Activated CD4-positive, alpha-beta T cell treated with anti-CD3 and anti-CD28 coated beads for 36 hours (primary cell): Measurements from ENCODE around the gene PHOX2A. TPM values are rescaled to one million over a fixed set of nuclear protein-coding genes. Genes with fewer than 3 reads are reported as not detected.

Source experiments
- ATAC-seq: fragments of 200-7000 bp; cut with Tn5 transposase; one replicate; pipeline ENCODE4 v1.10.0; 2021; ENCODE audit warnings: mild to moderate bottlenecking, moderate library complexity
- CTCF ChIA-PET: fragments of 350-600 bp; sonication (Branson Sonifier 250); formaldehyde crosslinking; loops from one replicate; lab custom pipeline; 2021; ENCODE audit warnings: antibody characterized with exemption; lab: Charles Lee
- POLR2A ChIA-PET: fragments of 350-600 bp; sonication (Branson Sonifier 250); formaldehyde crosslinking; loops from one replicate; lab custom pipeline; 2021; ENCODE audit warnings: antibody characterized with exemption, inconsistent platforms; lab: Charles Lee
- DNase-seq: peaks from one replicate; pipeline ENCODE4 v3.0.0-alpha.2; 2020
- H3K27ac Mint-ChIP-seq: one replicate; pipeline ENCODE4 v1.8.0; 2021; ENCODE audit warnings: mixed read lengths
- H3K27me3 Mint-ChIP-seq: one replicate; pipeline ENCODE4 v1.8.0; 2021; ENCODE audit warnings: mixed read lengths
- H3K36me3 Mint-ChIP-seq: one replicate; pipeline ENCODE4 v1.8.0; 2021; ENCODE audit warnings: low read depth, mixed read lengths
- H3K4me1 Mint-ChIP-seq: one replicate; pipeline ENCODE4 v1.8.0; 2021; ENCODE audit warnings: mixed read lengths
- H3K4me3 Mint-ChIP-seq: one replicate; pipeline ENCODE4 v1.8.0; 2021; ENCODE audit warnings: mild to moderate bottlenecking, moderate library complexity, mixed read lengths
- H3K9me3 Mint-ChIP-seq: one replicate; pipeline ENCODE4 v1.8.0; 2021; ENCODE audit warnings: low read depth, mixed read lengths
- intact Hi-C, 2 experiments: fragments of 100-400 bp; cut with DNase I in 1 of 2; cut with micrococcal nuclease in 1 of 2; formaldehyde crosslinking; loops; one replicate each; pipeline versions ENCODE4 v1.14.2 to v1.15.1; 2022 to 2024; cut with DNase I, micrococcal nuclease
- total RNA-seq, 2 experiments: library from RNA; stranded (reverse); gene quantifications; one replicate each; pipeline ENCODE4 v1.2.3, GENCODE V29; 2021

PHOX2A gene
- total RNA-seq, 2 experiments from 2014 or later, result not detected

DNA sequence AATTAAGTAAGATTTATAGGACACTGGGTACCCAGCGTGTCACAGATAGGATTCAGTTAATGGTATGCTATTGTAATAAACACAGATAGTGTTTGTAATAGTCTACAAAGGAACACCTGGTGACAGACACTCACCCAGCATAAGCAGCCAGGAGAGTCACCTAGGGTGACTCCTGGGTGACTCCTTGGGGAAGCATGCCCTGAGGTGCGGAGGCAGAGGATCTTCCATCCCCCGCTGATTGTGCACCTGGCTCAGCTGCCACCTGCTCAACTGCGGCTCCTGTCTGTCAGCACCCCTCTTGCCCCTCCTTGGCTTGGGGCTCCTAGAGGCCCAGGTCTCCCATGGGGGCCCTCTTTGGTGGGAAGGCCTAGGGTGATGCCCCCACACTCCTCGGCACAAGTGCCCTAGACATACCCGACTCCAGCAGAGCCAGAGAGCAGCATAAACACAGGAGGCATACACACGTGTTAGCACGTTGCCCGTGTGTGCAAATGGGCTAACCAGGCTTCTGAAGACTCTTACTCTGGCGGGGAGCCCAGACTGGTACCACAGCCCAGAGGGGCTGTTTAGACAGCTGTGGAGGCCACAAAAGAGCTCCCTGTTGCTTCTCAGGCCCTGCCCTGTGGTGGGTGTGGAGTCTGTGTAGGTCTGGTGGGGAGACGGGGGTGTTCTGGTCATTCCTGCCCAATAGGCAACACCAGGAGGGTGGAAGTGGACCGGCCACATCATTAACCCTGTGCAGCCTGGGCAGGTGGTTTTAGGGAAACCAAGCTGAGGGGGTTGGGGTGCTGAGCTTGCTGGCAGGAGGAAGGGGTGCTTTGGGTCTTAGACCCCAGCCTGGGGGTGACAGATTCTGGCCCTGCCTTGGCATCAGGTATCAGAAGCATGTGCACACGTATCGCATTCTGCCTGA, 16.4 kb downstream of the PHOX2A start:
- intact Hi-C loops, result no loop called here
- Mint-ChIP-seq H3K4me1 (peaks cover 10% of the 10 kb centered on the region), H3K9me3 (no peaks in the 10 kb centered on the region), H3K27ac (no peak overlapping the region), H3K36me3 (peaks cover 19% of the 10 kb centered on the region), H3K4me3 (no peak overlapping the region), H3K27me3 (no peaks in the 10 kb centered on the region)
- ATAC-seq (no peak), DNase-seq (no peak)
- ChIA-PET POLR2A (interaction anchor here (1.3 kb wide), 1 partner anchor 10 kb away, joined by 3 read pairs; no protein-coding TSS in a partner anchor), CTCF (interaction anchor here (0.5 to 1.9 kb wide), 3 partner anchors 9 to 324 kb away, joined by 3 to 10 read pairs (median 4); no protein-coding TSS in a partner anchor)

DNA sequence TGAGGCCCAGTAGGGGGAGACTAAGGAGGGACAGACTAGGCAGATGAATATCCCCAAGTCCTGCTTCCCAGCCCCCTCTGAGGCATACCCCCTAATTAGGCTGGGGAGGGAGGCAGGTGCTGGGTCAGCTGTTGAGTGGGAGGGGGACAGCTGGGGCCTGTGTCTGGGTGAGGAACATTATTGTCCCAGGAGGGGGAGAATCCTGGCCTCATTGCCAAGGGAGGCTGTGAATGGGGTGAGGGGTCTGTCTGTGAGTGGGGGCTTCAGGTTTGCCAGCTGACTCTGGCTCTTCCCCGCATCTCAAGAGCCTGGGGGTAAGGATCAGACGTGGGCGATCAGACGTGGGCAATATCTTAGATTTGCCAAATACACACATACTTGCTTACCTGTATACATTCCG, 17.3 kb downstream of the PHOX2A start:
- Mint-ChIP-seq H3K27ac (no peak overlapping the region), H3K4me1 (peaks cover 16% of the 10 kb centered on the region), H3K36me3 (peaks cover 15% of the 10 kb centered on the region), H3K27me3 (no peaks in the 10 kb centered on the region), H3K4me3 (no peak overlapping the region), H3K9me3 (no peaks in the 10 kb centered on the region)
- ATAC-seq, result no peak
- intact Hi-C loops, result no loop called here
- CTCF ChIA-PET, result interaction anchor here (0.7 to 1.9 kb wide), 2 partner anchors 10 to 323 kb away, joined by 4 to 10 read pairs; no protein-coding TSS in a partner anchor
- POLR2A ChIA-PET, result interaction anchor here (0.6 to 1.3 kb wide), 2 partner anchors 10 to 175 kb away, joined by 3 read pairs; no protein-coding TSS in a partner anchor
- DNase-seq, result no peak

DNA sequence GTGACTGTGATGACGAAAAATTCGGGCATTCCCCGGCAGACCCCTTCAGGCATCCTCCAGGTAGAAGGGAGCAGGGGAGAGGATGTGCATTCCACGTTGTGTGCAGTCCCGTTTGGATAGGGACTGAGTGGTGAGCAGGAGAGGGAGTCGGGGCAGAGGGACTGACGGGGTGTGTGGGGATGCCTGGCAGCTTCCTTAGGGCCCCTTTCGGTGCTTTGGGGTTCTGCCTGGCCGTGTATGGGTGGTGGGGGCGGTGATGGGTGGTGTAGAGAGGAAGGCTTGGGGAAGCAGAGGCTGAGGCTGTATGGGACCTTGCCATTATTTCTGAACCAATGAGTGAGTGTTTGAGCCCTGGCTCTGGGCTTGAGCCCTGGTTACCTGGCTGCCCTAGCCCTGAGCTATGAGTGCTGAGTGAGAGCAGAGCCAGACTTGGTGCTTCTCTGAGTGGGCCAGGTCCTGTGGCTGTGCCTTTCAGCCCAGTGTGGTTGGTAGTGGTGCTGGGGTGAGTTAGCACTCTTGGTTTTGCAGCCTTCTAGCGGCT, 18.5 kb downstream of the PHOX2A start:
- Mint-ChIP-seq H3K4me3 (peak overlapping the region; percentile 91), H3K9me3 (no peaks in the 10 kb centered on the region), H3K36me3 (peaks cover 11% of the 10 kb centered on the region), H3K27ac (peak overlapping the region; percentile 89), H3K4me1 (peaks cover 16% of the 10 kb centered on the region), H3K27me3 (no peaks in the 10 kb centered on the region)
- ATAC-seq (peak; percentile 31), DNase-seq (peak; percentile 60)
- intact Hi-C loops, result loop anchor here in 1 of 2 experiments (2.0 kb wide), 1 partner anchor 589 kb away; the partner anchor contains the start of gene ATG16L2
- POLR2A ChIA-PET, result interaction anchor here (0.7 to 1.3 kb wide), 3 partner anchors 15 to 298 kb away, joined by 3 to 4 read pairs (median 3); no protein-coding TSS in a partner anchor
- CTCF ChIA-PET, result interaction anchor here (0.5 to 1.9 kb wide), 5 partner anchors 11 to 245 kb away, joined by 3 to 10 read pairs (median 4); partner anchors contain the start of gene CLPB

DNA sequence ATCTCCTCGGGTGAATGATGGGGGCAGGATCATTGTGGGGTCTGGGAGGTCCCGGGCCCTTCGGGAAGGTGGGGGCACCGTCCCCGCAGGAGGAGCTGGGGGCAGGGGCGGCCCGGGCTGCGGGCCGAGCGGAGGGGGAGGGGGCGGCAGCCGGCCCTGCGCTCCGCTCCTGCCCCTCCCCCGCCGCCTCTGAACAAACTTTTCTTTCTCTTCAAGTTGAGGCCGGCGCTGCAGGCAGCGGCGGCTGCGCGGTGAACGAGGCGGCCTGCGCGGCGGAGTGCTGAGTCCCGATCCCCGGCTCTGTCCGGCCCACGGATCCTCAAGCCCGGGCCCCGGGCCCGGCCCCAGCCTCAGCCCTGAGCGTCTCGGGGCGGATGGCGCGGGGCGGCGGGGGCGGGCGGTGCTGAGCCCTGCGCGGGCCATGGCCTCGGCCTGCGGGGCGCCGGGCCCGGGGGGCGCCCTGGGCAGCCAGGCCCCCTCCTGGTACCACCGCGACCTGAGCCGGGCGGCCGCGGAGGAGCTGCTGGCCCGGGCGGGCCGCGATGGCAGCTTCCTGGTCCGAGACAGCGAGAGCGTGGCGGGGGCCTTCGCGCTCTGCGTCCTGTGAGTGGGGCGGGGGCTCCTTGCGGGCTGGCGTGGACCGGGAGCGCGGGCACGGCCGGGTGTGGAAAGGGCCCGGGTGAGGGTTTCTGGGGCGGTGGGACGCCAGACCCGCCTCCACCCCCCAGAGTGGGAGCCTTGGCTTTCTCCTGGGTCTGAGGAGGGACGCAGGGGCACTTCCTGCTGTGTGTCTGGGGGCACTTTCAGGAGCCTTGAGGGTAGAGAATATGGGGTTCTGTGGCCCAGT, 19.2 kb downstream of the PHOX2A start, which contains the start of gene INPPL1:
Gene INPPL1 (plus strand): TSS at position 204 of the 847 bp plus-strand sequence. CDS start 218 bp downstream, at position 422.
- H3K36me3 Mint-ChIP-seq, result peaks cover 8% of the 10 kb centered on the region
- H3K4me1 Mint-ChIP-seq, result peaks cover 16% of the 10 kb centered on the region
- H3K27ac Mint-ChIP-seq, result peak within 1 kb of the TSS; percentile 89
- DNase-seq, result peak; percentile 72
- peak; percentile 3 for ATAC-seq
- H3K4me3 Mint-ChIP-seq, result peak within 1 kb of the TSS; percentile 96
- no peaks in the 10 kb centered on the region for H3K9me3 Mint-ChIP-seq
- intact Hi-C loops, result loop anchor here (2.0 to 5.0 kb wide), 5 partner anchors 48 to 590 kb away; partner anchors contain the start of genes ATG16L2 (in 1 of the 2) and CLPB (in 1 of the 2)
- POLR2A ChIA-PET, result interaction anchor here (0.7 to 1.3 kb wide), 3 partner anchors 16 to 297 kb away, joined by 3 to 4 read pairs (median 3); no protein-coding TSS in a partner anchor
- CTCF ChIA-PET, result interaction anchor here (0.5 to 1.1 kb wide), 4 partner anchors 13 to 244 kb away, joined by 3 to 4 read pairs (median 4); no protein-coding TSS in a partner anchor
- H3K27me3 Mint-ChIP-seq, result no peaks in the 10 kb centered on the region

DNA sequence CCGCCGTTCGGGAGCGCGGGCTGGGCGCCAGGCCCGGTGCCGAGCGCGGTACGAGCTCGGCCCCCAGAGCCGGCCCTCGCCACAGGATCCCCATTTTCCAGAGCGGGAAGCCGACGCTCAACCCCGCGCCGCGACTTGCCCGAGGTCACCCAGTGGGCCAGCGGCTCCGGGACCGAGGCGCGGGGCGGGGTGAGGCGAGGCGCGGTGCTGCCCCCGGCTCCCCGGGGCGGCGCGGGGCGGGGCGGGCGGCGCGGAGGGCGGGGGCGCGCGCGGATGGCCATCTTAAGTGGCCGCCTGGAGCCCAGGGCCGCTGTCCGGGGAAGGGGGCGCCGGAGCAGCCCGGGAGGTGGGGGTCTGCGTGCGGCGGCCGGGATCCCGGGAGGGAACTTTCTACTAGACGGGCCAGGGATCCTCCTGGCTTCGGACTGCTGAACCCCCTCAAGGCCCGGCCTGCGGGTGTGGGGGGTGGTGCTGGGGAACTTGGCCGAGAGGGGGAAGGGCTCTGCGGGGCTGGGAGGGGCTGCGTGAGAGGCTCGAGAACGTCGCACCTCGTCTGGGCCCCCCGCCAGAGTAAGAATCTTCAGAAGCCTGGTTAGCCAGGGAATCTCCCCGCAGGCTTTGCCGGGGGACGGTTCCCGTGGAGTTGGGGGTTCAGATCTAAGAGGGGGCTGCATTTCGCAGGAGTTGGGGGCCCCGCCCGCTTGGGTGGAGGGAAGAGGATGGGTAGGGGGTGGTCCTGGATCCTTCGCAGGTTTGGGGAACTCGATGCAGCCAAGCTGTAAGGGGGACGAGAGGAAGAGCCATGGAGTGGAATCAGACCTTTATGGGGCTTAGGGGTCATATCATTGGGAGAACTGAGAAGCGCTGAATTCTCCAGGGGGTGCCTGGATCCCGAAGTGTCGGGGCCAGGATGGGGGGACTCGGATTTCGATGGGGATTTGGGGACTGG, 20.1 kb downstream of the PHOX2A start:
- Mint-ChIP-seq H3K36me3 (peaks cover 3% of the 10 kb centered on the region), H3K27me3 (no peaks in the 10 kb centered on the region), H3K4me3 (peak overlapping the region; percentile 96), H3K27ac (peak overlapping the region; percentile 87), H3K4me1 (peaks cover 16% of the 10 kb centered on the region), H3K9me3 (no peaks in the 10 kb centered on the region)
- ATAC-seq (peak; percentile 51), DNase-seq (peak; percentile 79)
- POLR2A ChIA-PET, result interaction anchor here (0.9 to 1.0 kb wide), 3 partner anchors 14 to 296 kb away, joined by 3 to 4 read pairs (median 3); partner anchors contain the start of gene XNDC1N
- CTCF ChIA-PET, result interaction anchor here (0.6 to 1.7 kb wide), 8 partner anchors 13 to 916 kb away, joined by 3 to 8 read pairs (median 4); partner anchors contain the start of gene ANAPC15
- intact Hi-C loops, result loop anchor here (1.0 to 5.0 kb wide), 17 partner anchors 14 to 1153 kb away; partner anchors contain the start of genes CLPB (in 2 of the 2), LRRC51 (in 2 of the 2), NUMA1 (in 2 of the 2) and ANAPC15 (in 1 of the 2)

DNA sequence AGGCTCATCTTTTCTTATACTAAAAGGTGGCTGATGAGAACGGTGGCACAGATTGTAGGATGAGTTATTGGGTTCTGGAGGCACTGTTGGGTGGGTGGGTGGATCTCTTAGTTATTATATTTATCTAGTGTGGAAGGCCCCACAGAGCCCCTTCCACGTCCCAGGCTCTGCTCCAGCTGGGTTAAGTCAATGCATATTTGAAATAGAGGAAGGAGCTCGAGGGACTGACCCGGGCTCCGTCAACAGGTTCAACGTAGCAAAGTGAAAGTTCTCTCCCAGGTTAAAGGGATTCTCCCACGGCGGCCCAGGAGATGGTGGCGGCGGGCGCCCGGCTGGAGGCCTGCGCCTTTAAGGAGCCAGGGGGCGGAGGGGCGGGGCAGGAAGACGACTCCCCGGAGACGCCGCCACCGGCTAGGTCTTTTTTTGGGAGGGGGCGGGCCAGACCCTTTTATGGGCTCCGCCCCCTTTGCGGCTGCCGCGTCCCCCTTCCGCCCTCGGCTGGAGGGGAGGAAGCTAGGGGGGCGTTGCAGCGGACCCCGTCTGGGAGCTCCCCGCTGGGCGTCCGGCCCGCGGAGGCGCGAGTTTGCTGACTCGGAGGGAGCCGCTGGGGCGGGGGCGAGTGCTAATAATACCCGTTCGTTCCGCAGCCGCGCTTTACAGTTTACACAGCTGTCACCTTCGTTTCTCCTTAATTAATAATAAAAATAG, 20.9 kb downstream of the PHOX2A start:
- Mint-ChIP-seq H3K4me1 (peaks cover 16% of the 10 kb centered on the region), H3K4me3 (peak overlapping the region; percentile 96), H3K9me3 (no peaks in the 10 kb centered on the region), H3K36me3 (no peaks in the 10 kb centered on the region), H3K27me3 (peaks cover 3% of the 10 kb centered on the region), H3K27ac (peak overlapping the region; percentile 80)
- CTCF ChIA-PET, result interaction anchor here (0.6 to 1.7 kb wide), 10 partner anchors 12 to 917 kb away, joined by 3 to 8 read pairs (median 3); partner anchors contain the start of gene ANAPC15
- POLR2A ChIA-PET, result interaction anchor here (0.9 to 1.0 kb wide), 3 partner anchors 15 to 295 kb away, joined by 3 to 4 read pairs (median 3); partner anchors contain the start of gene XNDC1N
- DNase-seq, result peak; percentile 96
- intact Hi-C loops, result loop anchor here (1.0 to 5.0 kb wide), 16 partner anchors 15 to 1154 kb away; partner anchors contain the start of genes CLPB (in 2 of the 2), LRRC51 (in 2 of the 2), NUMA1 (in 2 of the 2) and ANAPC15 (in 1 of the 2)
- peak; percentile 80 for ATAC-seq

DNA sequence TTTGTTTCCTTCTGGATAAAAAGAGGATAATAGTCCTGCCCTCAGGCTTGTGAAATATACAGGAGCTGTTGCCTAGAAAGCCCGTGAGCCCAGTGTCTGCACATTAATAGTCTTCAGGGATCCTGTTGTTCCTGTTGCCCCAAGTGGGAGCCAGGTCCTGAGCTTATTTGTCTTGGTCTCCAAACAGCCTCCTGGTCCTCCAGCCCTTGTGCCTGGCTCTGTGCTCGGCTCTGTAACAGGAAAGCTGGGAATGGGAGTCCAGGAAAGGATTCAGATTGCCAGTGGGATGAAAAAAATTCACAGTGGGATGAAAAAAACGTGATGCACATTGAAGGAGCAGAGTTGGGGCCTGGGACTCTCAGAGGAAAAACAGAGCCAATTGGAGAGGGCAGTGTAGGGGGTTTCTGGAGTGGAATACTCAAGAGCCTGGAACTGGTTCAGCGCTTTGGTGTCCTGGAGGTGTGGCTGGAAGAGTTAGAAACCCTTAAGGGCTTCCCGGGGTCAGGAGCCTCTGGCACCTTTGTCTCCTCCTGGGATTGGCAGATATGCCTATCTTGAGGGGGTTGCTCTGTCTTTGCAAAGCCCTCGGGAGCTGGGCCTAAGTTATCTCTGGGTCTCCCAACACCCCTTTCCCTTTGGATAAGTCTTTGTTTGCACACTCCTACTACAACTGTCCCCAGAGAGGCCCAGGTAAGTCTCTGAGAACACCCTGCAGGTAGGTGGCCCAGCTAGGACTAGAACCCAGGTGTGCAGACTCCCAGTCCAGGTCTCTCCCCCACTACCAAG, 21.7 kb downstream of the PHOX2A start:
- peaks cover 16% of the 10 kb centered on the region for H3K4me1 Mint-ChIP-seq
- no peak for ATAC-seq
- no peak for DNase-seq
- intact Hi-C loops, result loop anchor here (2.0 to 5.0 kb wide), 6 partner anchors 50 to 1155 kb away; partner anchors contain the start of genes CLPB (in 1 of the 2) and RELT (in 1 of the 2)
- H3K9me3 Mint-ChIP-seq, result no peaks in the 10 kb centered on the region
- no peaks in the 10 kb centered on the region for H3K36me3 Mint-ChIP-seq
- peaks cover 5% of the 10 kb centered on the region for H3K27me3 Mint-ChIP-seq
- POLR2A ChIA-PET, result no interaction called here
- H3K27ac Mint-ChIP-seq, result peak overlapping the region; percentile 80
- peak overlapping the region; percentile 96 for H3K4me3 Mint-ChIP-seq
- CTCF ChIA-PET, result interaction anchor here (0.8 to 1.7 kb wide), 7 partner anchors 12 to 209 kb away, joined by 3 to 8 read pairs (median 4); no protein-coding TSS in a partner anchor

DNA sequence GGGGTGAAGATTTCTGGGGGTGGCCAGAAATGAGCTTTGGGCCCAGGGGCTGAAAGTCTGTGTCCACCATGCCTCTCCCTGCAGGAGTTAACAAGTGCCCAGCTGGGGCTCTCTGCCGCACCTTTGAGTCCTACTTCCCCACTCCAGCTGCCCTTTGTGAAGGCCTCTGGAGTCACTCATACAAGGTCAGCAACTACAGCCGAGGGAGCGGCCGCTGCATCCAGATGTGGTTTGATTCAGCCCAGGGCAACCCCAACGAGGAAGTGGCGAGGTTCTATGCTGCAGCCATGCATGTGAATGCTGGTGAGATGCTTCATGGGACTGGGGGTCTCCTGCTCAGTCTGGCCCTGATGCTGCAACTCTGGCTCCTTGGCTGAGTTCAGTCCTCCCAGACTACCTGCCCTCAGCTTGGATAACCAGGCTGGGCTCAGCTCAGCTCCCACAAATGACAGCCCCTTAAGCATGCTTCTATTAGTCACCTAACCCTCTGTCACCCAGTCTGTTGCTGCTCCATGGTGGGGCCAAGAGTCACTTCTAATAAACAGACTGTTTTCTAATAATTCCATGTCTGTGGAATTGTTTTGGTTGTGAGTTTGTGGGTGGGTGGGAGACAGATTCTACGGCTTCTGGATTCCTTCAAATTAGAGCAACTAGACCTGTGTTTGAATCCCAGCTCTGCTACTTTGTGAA, 22.4 kb downstream of the PHOX2A start:
- ChIA-PET CTCF (interaction anchor here (0.8 to 1.7 kb wide), 4 partner anchors 17 to 209 kb away, joined by 3 to 8 read pairs (median 6); no protein-coding TSS in a partner anchor), POLR2A (no interaction called here)
- H3K36me3 Mint-ChIP-seq, result no peaks in the 10 kb centered on the region
- no peak for DNase-seq
- no peak overlapping the region for H3K4me3 Mint-ChIP-seq
- H3K4me1 Mint-ChIP-seq, result peaks cover 16% of the 10 kb centered on the region
- intact Hi-C loops, result loop anchor here (2.0 to 5.0 kb wide), 6 partner anchors 51 to 1155 kb away; partner anchors contain the start of genes CLPB (in 1 of the 2) and RELT (in 1 of the 2)
- no peaks in the 10 kb centered on the region for H3K9me3 Mint-ChIP-seq
- no peak for ATAC-seq
- H3K27me3 Mint-ChIP-seq, result peaks cover 8% of the 10 kb centered on the region
- H3K27ac Mint-ChIP-seq, result no peak overlapping the region
